CD4-positive, alpha-beta T cell treated with Interleukin-10 for 1 hour (primary cell): ENCODE data around the gene GP1BB.
"Not testable (repeated sequence)": the region's sequence is repeated elsewhere in the genome, so short reads cannot be mapped to it uniquely, and the experiment has no call there.

Experiments
- DNase-seq: peaks from one replicate; pipeline ENCODE4 v3.0.0-alpha.2; 2020

The GP1BB gene

GRCh38 chr22:19693981-19694670 is 29.2 kb upstream of the GP1BB start:
- DNase-seq = no peak

GRCh38 chr22:19694696-19695095 is 28.6 kb upstream of the GP1BB start:
- no peak for DNase-seq

GRCh38 chr22:19696504-19697276 is 26.6 kb upstream of the GP1BB start:
- no peak for DNase-seq

- not testable (repeated sequence) for DNase-seq
Observed at GRCh38 chr22:19697871-19698270, 25.5 kb upstream of the GP1BB start.

GRCh38 chr22:19700790-19701419 is 22.4 kb upstream of the GP1BB start:
- DNase-seq = no peak

GRCh38 chr22:19701420-19702145 is 21.8 kb upstream of the GP1BB start:
- DNase-seq = no peak

GRCh38 chr22:19703869-19704268 is 19.5 kb upstream of the GP1BB start:
- DNase-seq = no peak

GRCh38 chr22:19704355-19705015 is 18.9 kb upstream of the GP1BB start:
- no peak for DNase-seq

GRCh38 chr22:19705181-19705934 is 18.0 kb upstream of the GP1BB start:
- DNase-seq = no peak

GRCh38 chr22:19706661-19707151 is 16.6 kb upstream of the GP1BB start:
- DNase-seq = no peak

GRCh38 chr22:19707347-19708290 is 15.7 kb upstream of the GP1BB start:
- DNase-seq = no peak

GRCh38 chr22:19708321-19709011 is 14.9 kb upstream of the GP1BB start:
- DNase-seq = no peak

GRCh38 chr22:19709063-19709769 is 14.1 kb upstream of the GP1BB start:
- no peak for DNase-seq

GRCh38 chr22:19710020-19710768 is 13.1 kb upstream of the GP1BB start:
- DNase-seq = no peak

GRCh38 chr22:19710769-19711106 is 12.6 kb upstream of the GP1BB start:
- no peak for DNase-seq

GRCh38 chr22:19713245-19713644 is 10.1 kb upstream of the GP1BB start:
- no peak for DNase-seq

GRCh38 chr22:19713650-19714311 is 9.6 kb upstream of the GP1BB start:
- DNase-seq = no peak
